Pulmonary artery endothelial cell (primary cell): Measurements from ENCODE around the gene ICE2. TPM values are rescaled to one million over a fixed set of nuclear protein-coding genes. Genes with fewer than 3 reads are reported as not detected.

ENCODE experiments used
- DNase-seq: peaks from one replicate; pipeline ENCODE4 v3.0.0-alpha.2; 2011; ENCODE audit warnings: low read depth, low spot score
- total RNA-seq: library from RNA; depleted of rRNA; stranded (reverse); fragments of >200 nt; gene quantifications from 2 replicates; pipeline ENCODE4 v1.2.3, GENCODE V29; 2014

Gene ICE2
- total RNA-seq, 1 donor from 2014 or later: 34.2 TPM

GRCh38 chr15:60370869-60371136 lies 108.1 kb downstream of the ICE2 start:
- no peak for DNase-seq

GRCh38 chr15:60370105-60370868 lies 108.7 kb downstream of the ICE2 start:
- peak; percentile 99 for DNase-seq

GRCh38 chr15:60369696-60370095 lies 109.2 kb downstream of the ICE2 start:
- DNase-seq: no peak

Other genes with a start within 250 kb of the ICE2 start
- gene ANXA2, start 81.2 kb downstream of the ICE2 start, total RNA-seq: 5,041 and 5,562 TPM in 2 replicates